ENCODE results near the gene DBI.
A peak's percentile ranks its signal among the peaks of the same experiment; 100 is the strongest.
"Not testable (repeated sequence)": the region's sequence is repeated elsewhere in the genome, so short reads cannot be mapped to it uniquely, and the experiment has no call there.

The DBI gene

GRCh38 chr2:119402106-119402505 is 35.3 kb downstream of the DBI start:
- no peak for DNase-seq (ENCODE audit: low spot score)

DNA sequence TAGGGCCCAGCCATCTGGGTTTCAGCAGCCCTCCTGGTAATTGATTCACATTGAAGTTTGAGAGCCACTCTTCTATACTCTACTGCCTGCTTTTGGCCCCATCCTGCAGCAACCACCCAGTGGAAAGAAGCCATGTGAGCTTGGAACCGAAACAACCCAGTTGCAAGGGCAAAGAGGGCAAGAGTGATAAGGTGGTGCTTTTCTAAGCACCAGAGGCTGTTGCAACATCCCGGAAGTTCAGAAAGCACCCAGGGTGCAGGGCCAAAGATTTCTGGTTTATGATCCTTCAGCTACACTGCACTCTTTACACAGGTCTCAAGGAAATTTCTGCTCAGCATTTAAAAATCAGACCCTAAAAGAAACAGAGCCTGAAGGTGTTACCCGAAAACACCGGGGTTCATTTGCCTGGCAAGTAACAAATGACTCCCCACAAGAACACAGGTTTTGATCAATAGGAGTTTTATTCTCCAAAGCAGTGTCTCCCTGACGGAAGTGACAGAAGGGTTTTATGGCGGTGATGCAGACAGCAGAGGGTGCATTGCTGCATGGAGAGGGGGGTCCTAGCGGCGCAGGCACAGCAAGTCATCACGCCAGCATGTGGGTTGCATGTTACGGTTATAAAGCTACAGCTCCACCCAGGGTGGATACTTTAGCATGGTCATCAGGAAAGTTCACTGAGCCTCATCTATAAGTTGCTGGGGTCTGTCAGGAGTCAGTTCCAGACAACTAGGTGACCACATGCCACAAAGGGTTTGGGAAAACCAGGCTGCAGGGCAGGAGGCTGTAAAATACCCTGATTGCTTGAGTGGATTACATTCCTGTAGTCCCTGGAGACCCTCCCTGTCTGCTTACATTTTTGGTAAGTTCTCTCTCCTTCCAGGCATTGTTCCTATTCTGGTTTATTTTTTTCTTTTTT is 36.1 kb downstream of the DBI start:
- DNase-seq (ENCODE audit: low spot score): no peak

DNA sequence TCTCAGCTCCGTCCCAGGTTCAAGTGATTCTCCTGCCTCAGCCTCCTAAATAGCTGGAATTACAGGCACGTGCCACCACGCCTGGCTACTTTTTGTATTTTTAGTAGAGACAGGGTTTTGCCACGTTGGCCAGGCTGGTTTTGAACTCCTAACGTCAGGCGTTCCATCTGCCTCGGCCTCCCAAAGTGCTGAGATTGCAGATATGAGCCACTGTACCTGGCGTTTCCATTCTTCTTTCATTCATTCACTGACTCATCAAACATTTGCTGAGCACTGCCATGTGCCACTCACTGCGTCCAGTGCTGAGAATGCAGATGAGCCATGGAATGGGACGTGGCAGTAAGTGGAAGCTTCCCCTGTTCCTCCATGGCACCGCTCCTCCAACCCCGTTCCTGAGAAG is 36.8 kb downstream of the DBI start:
- not testable (repeated sequence) for DNase-seq (ENCODE audit: low spot score)

DNA sequence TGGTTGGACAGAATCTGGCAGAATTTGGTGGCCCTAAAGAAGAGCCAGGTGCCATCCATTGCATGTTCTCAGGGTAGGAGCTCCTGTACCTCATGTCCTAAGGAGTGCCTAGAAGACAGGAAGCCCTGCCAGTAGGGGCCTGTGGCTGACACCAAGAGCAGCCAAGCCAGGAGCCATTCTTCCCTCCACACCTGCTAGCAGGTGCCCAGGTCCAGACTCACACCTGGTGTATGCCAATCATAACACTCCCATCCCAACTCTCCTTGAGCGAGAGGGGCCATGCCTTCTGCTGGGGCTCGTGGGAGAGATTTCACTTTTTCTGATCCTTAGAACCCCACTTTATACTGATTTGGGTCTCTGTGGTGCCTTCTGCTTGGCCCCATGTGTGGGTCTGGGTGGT is 38.4 kb downstream of the DBI start:
- DNase-seq (ENCODE audit: low spot score): no peak

DNA sequence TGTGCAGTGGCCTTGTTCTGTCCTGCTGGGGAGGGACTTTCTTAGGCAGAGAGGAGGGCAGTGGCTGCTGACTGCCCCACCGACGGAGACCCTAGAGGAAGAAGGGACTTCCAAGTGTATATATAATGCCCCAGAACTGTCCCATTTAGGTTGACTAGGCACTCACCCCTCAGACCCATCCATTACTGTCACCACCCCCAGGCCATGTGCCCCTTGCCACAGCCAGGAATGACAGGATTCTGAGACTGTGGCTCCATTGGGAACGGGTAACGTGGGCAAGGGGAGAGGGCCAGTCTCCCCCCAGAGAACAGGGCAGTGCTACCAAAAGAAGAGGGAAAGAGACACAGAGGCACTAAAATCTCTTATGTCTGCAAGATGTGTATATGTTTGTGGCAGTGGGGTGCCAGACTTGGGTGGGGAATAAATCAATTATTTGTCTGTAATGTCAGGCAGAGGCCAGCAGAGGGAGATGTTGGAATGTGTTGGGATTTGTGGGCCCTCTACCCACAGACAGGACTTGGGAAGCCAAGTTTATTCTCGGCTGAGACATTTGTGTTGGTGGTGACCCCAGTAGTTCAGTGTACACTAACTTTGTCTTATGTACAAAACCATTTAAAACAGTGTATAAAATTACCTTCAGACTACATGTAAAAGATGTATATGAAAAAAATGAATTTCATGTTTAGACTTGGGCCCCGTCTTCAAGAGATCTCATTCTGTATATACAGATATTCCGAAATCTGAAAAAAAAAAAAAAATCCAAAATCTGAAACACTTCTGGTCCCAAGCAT is 40.8 kb downstream of the DBI start:
- DNase-seq (ENCODE audit: low spot score): peak; percentile 40

DNA sequence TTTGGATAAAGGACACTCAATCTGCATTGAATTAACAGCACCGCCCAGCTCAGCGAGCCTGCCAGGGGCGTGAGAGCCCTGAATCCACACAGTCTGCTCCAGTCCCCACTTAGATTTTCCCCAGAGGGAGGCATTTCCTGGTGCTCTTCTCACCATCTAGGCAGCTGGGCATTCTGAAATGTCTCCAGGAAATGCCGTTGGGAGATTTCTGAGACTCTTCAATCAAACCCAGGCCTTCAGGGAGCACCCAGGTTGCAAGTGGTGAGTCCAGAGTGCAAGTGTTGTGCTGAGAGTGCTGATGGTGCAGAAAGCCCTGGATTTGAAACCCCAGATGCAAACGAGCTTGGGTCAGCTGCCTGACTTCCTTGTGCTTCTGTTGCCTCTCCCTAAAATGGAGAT is 41.4 kb downstream of the DBI start:
- no peak for DNase-seq (ENCODE audit: low spot score)

DNA sequence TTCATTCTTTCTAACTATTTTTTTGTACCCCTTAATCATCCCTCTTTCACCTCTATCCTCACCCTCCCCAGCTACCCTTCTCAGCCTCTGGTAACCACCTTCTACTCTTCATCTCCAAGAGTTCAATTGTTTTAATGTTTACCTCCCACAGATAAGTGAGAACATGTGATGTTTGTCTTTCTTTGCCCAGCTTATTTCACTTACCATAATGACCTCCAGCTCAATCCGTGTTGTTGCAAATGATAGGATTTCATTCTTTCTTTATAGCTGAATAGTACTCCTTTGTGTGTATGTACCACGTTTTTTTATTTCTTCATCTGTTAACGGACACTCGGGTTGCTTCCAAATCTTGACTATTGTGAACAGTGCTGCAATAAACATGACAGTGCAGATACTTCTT is 42.7 kb downstream of the DBI start:
- DNase-seq (ENCODE audit: low spot score): no peak

GRCh38 chr2:119414894-119415293 is 48.1 kb downstream of the DBI start:
- no peak for DNase-seq (ENCODE audit: low spot score)

- DNase-seq (ENCODE audit: low spot score): no peak
These were observed 48.9 kb downstream of the DBI start for GRCh38 chr2:119415630-119416029.

GRCh38 chr2:119416299-119416923 is 49.6 kb downstream of the DBI start:
- DNase-seq (ENCODE audit: low spot score): no peak

DNA sequence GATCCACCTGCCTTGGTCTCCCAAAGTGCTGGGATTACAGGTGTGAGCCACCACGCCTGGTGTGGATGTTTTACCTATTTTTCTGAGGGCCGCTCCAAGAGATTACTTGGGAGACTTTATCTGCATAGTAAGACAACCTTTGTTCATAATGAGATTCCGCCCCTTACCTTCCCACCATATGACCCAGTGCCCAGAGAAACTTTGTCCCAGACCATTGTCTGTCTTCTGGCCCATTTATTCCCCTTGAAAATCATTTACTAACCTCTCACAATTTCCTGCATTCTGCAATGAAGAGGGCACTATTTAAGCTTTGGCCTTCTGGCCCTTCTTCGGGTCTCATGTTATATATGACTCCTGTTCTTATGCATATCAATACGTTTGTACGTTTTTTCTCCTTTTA is 51.1 kb downstream of the DBI start:
- DNase-seq (ENCODE audit: low spot score): no peak

GRCh38 chr2:119419065-119419464 is 52.3 kb downstream of the DBI start:
- DNase-seq (ENCODE audit: low spot score): no peak

DNA sequence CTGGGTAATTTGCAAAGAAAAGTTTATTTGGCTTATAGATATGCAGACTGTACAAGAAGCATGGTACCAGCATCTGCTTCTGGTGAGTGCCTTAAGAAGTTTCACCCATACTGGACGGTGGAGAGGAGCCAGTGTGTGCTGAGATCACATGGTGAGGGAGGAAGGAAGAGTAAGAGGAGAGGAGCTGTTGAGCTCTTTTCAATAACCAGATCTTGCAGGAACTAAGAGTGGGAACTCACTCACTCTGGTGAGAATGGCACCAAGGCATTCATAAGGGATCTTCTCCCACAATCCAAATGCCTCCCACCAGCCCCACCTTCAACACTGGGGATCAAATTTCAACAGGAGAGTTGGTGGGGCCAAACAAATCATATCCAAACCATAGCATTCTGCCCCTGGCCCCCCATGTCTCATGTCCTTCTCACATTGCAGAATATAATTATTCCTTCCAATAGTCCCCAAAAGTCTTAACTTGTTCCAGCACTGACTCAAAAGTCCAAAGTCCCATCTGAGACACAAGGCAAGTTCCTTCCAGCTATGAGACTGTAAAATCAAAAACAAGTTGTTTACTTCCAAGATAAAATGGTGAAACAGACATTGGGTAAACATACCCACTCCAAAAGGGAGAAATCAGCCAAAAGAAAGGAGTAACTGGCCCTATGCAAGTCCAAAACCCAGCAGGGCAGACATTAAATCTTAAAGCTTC is 53.2 kb downstream of the DBI start:
- DNase-seq (ENCODE audit: low spot score): no peak

DNA sequence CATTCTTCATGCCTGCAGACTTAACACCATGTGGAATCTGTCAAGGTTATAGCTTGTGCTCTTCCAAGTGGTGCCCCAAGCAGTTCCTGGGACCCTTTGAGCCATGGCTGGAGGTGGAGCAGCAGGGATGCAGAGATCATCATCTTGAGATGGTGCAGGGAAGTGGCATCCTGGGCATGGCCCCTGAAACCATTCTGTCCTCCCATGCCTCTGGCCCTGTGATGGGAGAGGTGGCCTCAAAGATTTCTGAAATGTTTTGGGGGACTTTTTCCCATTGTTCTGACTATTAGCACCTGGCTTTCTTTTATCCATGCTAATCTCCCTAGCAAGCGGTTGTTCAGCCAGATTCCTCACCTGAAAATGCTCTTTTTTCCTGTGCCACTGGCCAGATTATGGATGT is 54.5 kb downstream of the DBI start:
- no peak for DNase-seq (ENCODE audit: low spot score)

GRCh38 chr2:119421741-119422140 is 55.0 kb downstream of the DBI start:
- no peak for DNase-seq (ENCODE audit: low spot score)

Data from hematopoietic multipotent progenitor cell treated with erythropoietin and hydrocortisone succinate and interleukin-3 and kit ligand, for 17 days (in vitro differentiated cells).